Kidney (tissue), 14 donors: Measurements from ENCODE around the gene APOL3. TPM values are rescaled to one million over a fixed set of nuclear protein-coding genes. Genes with fewer than 3 reads are reported as not detected.
"Not testable (repeated sequence)": the region's sequence is repeated elsewhere in the genome, so short reads cannot be mapped to it uniquely, and the experiment has no call there.

ENCODE experiments used
- DNase-seq, 5 donors: peaks; one replicate each; pipeline ENCODE4 v3.0.0-alpha.2; 2013 to 2020
- FAIRE-seq: peaks from 2 replicates; lab custom pipeline; 2012; peaks lifted over from hg19 to GRCh38; lab: Jason Lieb, UNC
- H3K27ac ChIP-seq, 2 donors: one replicate each; pipeline ENCODE4 v1.7.0; 2013; ENCODE audit warnings: low read depth in 2 of 2, low read length in 2 of 2, inconsistent platforms in 1 of 2
- H3K27me3 ChIP-seq: one replicate; pipeline ENCODE4 v1.7.1; 2013; ENCODE audit warnings: low read length, inconsistent platforms; ENCODE audit not compliant: control insufficient read depth, insufficient read depth
- H3K36me3 ChIP-seq, 3 donors: one replicate each; pipeline versions ENCODE4 v1.7.0 to v1.7.1; 2013; ENCODE audit warnings: low read length in 3 of 3, control low read depth in 1 of 3, inconsistent platforms in 1 of 3; ENCODE audit not compliant: insufficient read depth in 3 of 3, control insufficient read depth in 2 of 3
- H3K4me1 ChIP-seq, 3 donors: one replicate each; pipeline versions ENCODE4 v1.7.0 to v1.7.1; 2013; ENCODE audit warnings: low read length in 3 of 3, inconsistent platforms in 1 of 3, low read depth in 1 of 3; ENCODE audit not compliant: control insufficient read depth in 2 of 3, insufficient read depth in 2 of 3
- H3K4me3 ChIP-seq, 3 donors: one replicate each; pipeline versions ENCODE4 v1.7.0 to v1.8.1; 2013; ENCODE audit warnings: low read length in 3 of 3, control low read depth in 1 of 3, inconsistent platforms in 1 of 3
- H3K9ac ChIP-seq, 3 donors: one replicate each; pipeline versions ENCODE4 v1.7.0 to v1.7.1; 2013; ENCODE audit warnings: low read length in 3 of 3, control low read depth in 1 of 3, inconsistent platforms in 1 of 3
- H3K9me3 ChIP-seq, 3 donors: one replicate each; pipeline versions ENCODE4 v1.7.0 to v1.7.1; 2013; ENCODE audit warnings: low read length in 3 of 3, control low read depth in 1 of 3, inconsistent platforms in 1 of 3; ENCODE audit not compliant: control insufficient read depth in 2 of 3, insufficient read depth in 1 of 3
- intact Hi-C: fragments of 100-400 bp; cut with DNase I; formaldehyde crosslinking; loops from one replicate; pipeline ENCODE4 v1.11.1; 2022
- polyA plus RNA-seq: library from polyadenylated mRNA; stranded (reverse); fragments of 350-450 nt; fragmentation: Illumina TruSeq; extraction: RNeasy Lipid Tissue Mini Kit (QIAGEN cat#74804); gene quantifications from one replicate; pipeline ENCODE4 v1.2.3, GENCODE V29; 2014; ENCODE audit warnings: low read depth, low replicate concordance; ENCODE audit not compliant: insufficient read depth
- total RNA-seq: library from RNA; stranded (reverse); fragmentation: NEBNext Ultra II Directional; extraction: Animal tissue kit (Norgen Biotek cat#: 25700); gene quantifications from one replicate; pipeline ENCODE4 v1.2.1, GENCODE V29; 2021
- TF ChIP-seq, protein P1 (sequence below): IDR thresholded peaks from 3 replicates; pipeline ENCODE4 v1.5.1; 2012; ENCODE audit warnings: mild to moderate bottlenecking, moderate library complexity, borderline replicate concordance; ENCODE audit not compliant: insufficient read depth; ENCODE audit errors: extremely low read depth
- donor health status: control.
- donor health status: control.
- donor health status: control.
- donor health status: control.
- donor health status: control.
- donor health status: DM: yes; HTN: yes; CAD: no.
- donor health status: Normal renal cell carcinoma (clear cell type).

APOL3 gene
- total and polyA plus RNA-seq, 2 donors from 2014 or later, result 25.1 to 43.7 TPM

DNA sequence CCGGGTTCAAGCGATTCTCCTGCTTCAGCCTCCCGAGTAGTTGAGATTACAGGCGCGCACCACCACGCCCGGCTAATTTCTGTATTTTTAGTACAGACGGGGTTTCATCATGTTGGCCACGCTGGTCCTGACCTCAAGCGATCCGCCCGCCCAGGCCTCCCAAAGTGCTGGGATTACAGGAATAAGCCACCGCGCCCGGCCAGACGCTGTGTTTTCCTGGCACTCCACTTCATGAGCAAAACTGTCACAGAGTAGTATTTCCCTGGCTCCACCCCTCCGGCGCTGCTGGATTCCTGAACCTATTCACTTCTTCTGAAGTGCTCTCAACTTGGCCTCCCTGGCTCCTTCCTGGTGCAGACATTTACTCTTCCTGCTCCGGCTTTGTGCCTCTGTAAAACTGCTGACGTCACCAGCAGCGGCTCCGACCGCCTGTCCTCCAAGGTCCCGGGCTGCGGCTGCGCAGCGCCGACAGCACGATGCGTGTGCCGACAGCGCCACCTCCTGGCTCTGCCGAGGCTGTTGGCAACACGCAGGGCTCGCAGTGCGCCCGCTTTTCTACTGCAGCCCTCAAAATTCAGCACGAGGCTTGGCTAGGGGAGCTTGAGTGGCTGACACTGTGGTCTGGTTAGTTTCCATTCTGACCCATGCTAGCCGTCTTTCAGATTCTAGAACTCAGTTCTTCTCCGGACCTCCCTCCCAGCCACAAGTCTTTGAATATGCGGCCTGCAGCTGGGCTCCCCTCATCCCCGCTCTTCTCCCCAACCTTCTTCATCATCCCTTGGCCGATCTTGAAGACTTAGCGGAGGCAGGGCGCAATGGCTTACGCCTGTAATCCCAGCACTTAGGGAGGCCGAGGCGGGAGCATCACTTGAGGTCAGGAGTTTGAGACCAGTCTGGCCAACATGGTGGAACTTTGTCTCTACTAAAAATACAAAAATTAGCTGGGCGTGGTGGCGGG, 36.6 kb downstream of the APOL3 start:
- peak; percentile 94 to 99 (median 97) for DNase-seq
- intact Hi-C loops, result loop anchor here (10.0 kb wide), 2 partner anchors 189 to 499 kb away; no protein-coding TSS in a partner anchor
- TF ChIP-seq, protein P1, sequence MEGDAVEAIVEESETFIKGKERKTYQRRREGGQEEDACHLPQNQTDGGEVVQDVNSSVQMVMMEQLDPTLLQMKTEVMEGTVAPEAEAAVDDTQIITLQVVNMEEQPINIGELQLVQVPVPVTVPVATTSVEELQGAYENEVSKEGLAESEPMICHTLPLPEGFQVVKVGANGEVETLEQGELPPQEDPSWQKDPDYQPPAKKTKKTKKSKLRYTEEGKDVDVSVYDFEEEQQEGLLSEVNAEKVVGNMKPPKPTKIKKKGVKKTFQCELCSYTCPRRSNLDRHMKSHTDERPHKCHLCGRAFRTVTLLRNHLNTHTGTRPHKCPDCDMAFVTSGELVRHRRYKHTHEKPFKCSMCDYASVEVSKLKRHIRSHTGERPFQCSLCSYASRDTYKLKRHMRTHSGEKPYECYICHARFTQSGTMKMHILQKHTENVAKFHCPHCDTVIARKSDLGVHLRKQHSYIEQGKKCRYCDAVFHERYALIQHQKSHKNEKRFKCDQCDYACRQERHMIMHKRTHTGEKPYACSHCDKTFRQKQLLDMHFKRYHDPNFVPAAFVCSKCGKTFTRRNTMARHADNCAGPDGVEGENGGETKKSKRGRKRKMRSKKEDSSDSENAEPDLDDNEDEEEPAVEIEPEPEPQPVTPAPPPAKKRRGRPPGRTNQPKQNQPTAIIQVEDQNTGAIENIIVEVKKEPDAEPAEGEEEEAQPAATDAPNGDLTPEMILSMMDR, result peak; percentile 100
- Histone ChIP-seq H3K27ac (peak overlapping the region; percentile 83 to 88), H3K9ac (peak overlapping the region in 2 of 3 donors; percentile 26 to 62), H3K36me3 (no peaks in the 10 kb centered on the region), H3K4me1 (no peaks in the 10 kb centered on the region), H3K27me3 (no peaks in the 10 kb centered on the region), H3K4me3 (peak overlapping the region; percentile 40 to 66 (median 60)), H3K9me3 (no peaks in the 10 kb centered on the region)
- FAIRE-seq, result peak; percentile 91

DNA sequence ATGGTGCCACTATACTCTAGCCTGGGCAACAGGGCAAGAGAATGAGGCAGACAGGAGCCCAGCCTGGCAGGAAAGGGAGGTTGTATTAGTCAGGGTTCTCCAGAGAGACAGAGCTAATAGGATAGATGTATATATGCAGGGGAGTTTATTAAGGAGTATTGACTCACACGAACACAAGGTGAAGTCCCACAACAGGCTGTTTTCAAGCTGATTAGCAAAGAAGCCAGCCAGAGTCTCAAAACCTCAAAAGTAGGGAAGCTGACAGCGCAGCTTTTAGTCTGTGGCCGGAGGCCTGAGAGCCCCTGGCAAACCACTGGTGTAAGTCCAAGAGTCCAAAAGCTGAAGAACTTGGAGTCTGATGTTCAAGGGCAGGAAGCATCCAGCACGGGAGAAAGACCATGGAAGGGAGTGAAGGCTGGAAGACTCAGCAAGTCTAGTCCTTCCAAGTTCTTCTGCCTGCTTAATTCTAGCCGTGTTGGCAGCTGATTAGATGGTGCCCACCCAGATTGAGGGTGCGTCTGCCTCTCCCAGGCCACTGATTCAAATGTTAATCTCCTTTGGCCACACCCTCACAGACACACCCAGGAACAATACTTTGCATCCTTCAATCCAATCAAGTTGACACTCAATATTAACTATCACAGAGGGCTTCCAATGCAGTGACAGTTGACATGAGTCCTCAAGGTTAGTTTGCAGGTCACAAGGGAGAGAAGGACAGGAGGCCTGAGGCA, 39.8 kb downstream of the APOL3 start:
- not testable (repeated sequence) for FAIRE-seq, H3K36me3 ChIP-seq, H3K27ac ChIP-seq, H3K4me1 ChIP-seq, H3K4me3 ChIP-seq, H3K9ac ChIP-seq, H3K9me3 ChIP-seq, H3K27me3 ChIP-seq
- intact Hi-C loops, result loop anchor here (10.0 kb wide), 2 partner anchors 186 to 496 kb away; no protein-coding TSS in a partner anchor
- DNase-seq, result peak in 1 of 5 donors; percentile 22

DNA sequence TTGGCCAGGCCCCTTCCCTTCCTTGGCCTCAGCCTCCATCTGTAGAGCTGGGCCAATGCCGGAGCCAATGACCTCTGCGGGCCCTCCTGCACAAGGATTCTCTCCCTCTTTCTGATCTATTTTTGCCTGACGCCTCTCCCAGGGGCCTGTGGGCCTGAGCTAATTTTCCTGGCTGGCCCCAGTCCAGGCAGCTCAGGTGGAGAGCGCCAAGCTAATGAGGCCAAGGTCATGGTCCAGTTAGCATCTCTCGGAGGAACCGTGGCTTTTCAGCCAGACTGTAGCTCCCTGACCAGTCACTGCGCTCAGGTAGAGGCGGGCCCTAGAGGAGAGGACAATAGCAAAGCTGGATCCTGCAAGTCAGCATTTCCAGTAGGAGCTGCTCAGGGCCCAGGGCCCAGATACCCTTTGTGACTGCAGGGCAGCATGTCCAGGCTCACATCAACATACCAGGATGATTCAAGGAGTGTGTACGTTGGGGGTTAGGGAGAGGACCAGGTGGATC, 43.5 kb downstream of the APOL3 start:
- TF ChIP-seq, protein P1, result no peak
- no peaks in the 10 kb centered on the region for H3K27me3 ChIP-seq
- peak in 1 of 5 donors; percentile 81 for DNase-seq
- H3K36me3 ChIP-seq, result no peaks in the 10 kb centered on the region
- H3K9ac ChIP-seq, result no peak overlapping the region
- H3K9me3 ChIP-seq, result no peaks in the 10 kb centered on the region
- H3K4me3 ChIP-seq, result no peak overlapping the region
- no peak for FAIRE-seq
- H3K27ac ChIP-seq, result no peak overlapping the region
- intact Hi-C loops, result no loop called here
- no peaks in the 10 kb centered on the region for H3K4me1 ChIP-seq
